ENCODE results near the gene CALHM2. TPM values are rescaled to one million over a fixed set of nuclear protein-coding genes. Genes with fewer than 3 reads are reported as not detected.

CALHM2 gene
- total and polyA plus RNA-seq, 2 of the 4 experiments (the other 2 are of a cell fraction) = 2.5 to 7.9 TPM

GRCh38 chr10:103487410-103487708 is 35.2 kb upstream of the CALHM2 start:
- intact Hi-C loops (cut with micrococcal nuclease) = loop anchor here (10.0 kb wide), 1 partner anchor 653 kb away; the partner anchor contains the start of gene CYP17A1
- ATAC-seq (ENCODE audit: low read depth) (no peak), DNase-seq (no peak)
- no peak overlapping the region for H3K14ac ChIP-seq (replicated peaks; ENCODE audit: low read depth, low read length)
- H3K79me1 ChIP-seq (ENCODE audit: low read depth in 1 of 2, low read length in 2 of 2) = no peaks in the 10 kb centered on the region
- H2BK15ac ChIP-seq (ENCODE audit: low read depth, low read length) = no peak overlapping the region
- H4K20me1 ChIP-seq (ENCODE audit: insufficient read depth, low read length) = peaks cover 14% of the 10 kb centered on the region; the same call in 1 of the 2 replicates
- H2AFZ ChIP-seq (replicated peaks; ENCODE audit: low read length, poor library complexity) = no peak overlapping the region
- dilution Hi-C loops (cut with HindIII; ENCODE audit: low sequenced_read_pairs, unreplicated experiment) = no loop called here
- H3K36me3 ChIP-seq (ENCODE audit: control insufficient read depth, insufficient read depth, low read length) = no peaks in the 10 kb centered on the region
- H2AK5ac ChIP-seq (ENCODE audit: low read depth, low read length) = no peak overlapping the region
- H2BK120ac ChIP-seq (ENCODE audit: low read depth, low read length) = no peak overlapping the region
- POLR2A ChIA-PET (ENCODE audit: unreplicated experiment) = no interaction called here
- TF ChIP-seq RAD21 (IDR thresholded peaks at IDR 0.05; ENCODE audit: low read length) = no peak
- no peak for TF ChIP-seq CTCF (conservative IDR thresholded peaks at IDR 0.05; ENCODE audit: low read depth, low read length)
- TF ChIP-seq RCOR1 (IDR thresholded peaks at IDR 0.05; ENCODE audit: insufficient replicate concordance, low read length) = no peak
- TF ChIP-seq USF2 (IDR thresholded peaks at IDR 0.05; ENCODE audit: low read depth, low read length) = no peak
- H3K9ac ChIP-seq (ENCODE audit: low read depth, low read length) = no peak overlapping the region
- WGBS, 2 experiments (ENCODE audit: extremely low coverage in 2 of 2, insufficient read length in 1 of 2) = no CpG with 5 or more reads among the region's 2 CpGs
- H3K27me3 ChIP-seq (ENCODE audit: control insufficient read depth, insufficient read depth, low read length) = peaks cover 24% of the 10 kb centered on the region
- no peak overlapping the region for H3K27ac ChIP-seq (ENCODE audit: insufficient read depth, low read length)
- H3K9me3 ChIP-seq (ENCODE audit: control insufficient read depth, insufficient read depth, low read length) = no peaks in the 10 kb centered on the region
- no peak overlapping the region for H4K5ac ChIP-seq (ENCODE audit: low read depth, low read length)
- H3K4me3 ChIP-seq (ENCODE audit: insufficient read depth, low read depth, low read length) = no peak overlapping the region
- no peak overlapping the region for H4K8ac ChIP-seq (ENCODE audit: low read depth in 2 of 2, low read length in 2 of 2)
- no peak overlapping the region for H2BK20ac ChIP-seq (ENCODE audit: low read depth, low read length)
- peaks cover 7% of the 10 kb centered on the region for H3K4me1 ChIP-seq (ENCODE audit: control insufficient read depth, insufficient read depth, low read length)
- H3K4me2 ChIP-seq (ENCODE audit: low read depth, low read length) = no peak overlapping the region
- BruUV-seq (replicated peaks) = no TSS peak
- H3K4ac ChIP-seq (ENCODE audit: low read depth, low read length) = no peak overlapping the region
- CTCF ChIA-PET = no interaction called here
- H2BK5ac ChIP-seq (ENCODE audit: low read depth, low read length, poor library complexity, severe bottlenecking) = no peak overlapping the region
- H3K23ac ChIP-seq (ENCODE audit: low read depth, low read length) = no peak overlapping the region
- H3K18ac ChIP-seq (ENCODE audit: low read depth, low read length) = no peak overlapping the region
- no peak overlapping the region for H4K91ac ChIP-seq (ENCODE audit: insufficient read depth, low read depth, low read length)
- H2AK9ac ChIP-seq (replicated peaks; ENCODE audit: low read depth, low read length, poor library complexity) = no peak overlapping the region
- H3K9me1 ChIP-seq (ENCODE audit: insufficient read depth, low read length) = peaks cover 8% of the 10 kb centered on the region; the same call in 1 of the 2 replicates
- in situ Hi-C loops (cut with MboI; ENCODE audit: low sequenced_read_pairs) = loop anchor here (5.0 kb wide), 1 partner anchor 70 kb away; no protein-coding TSS in a partner anchor
- no peak overlapping the region for H3K56ac ChIP-seq (ENCODE audit: extremely low read depth, insufficient read depth, low read length)
